ENCODE measurements around the gene GRB10. TPM values are rescaled to one million over a fixed set of nuclear protein-coding genes. Genes with fewer than 3 reads are reported as not detected.

GRB10 gene
- total RNA-seq, 1 donor from 2014 or later = 48.6 TPM

DNA sequence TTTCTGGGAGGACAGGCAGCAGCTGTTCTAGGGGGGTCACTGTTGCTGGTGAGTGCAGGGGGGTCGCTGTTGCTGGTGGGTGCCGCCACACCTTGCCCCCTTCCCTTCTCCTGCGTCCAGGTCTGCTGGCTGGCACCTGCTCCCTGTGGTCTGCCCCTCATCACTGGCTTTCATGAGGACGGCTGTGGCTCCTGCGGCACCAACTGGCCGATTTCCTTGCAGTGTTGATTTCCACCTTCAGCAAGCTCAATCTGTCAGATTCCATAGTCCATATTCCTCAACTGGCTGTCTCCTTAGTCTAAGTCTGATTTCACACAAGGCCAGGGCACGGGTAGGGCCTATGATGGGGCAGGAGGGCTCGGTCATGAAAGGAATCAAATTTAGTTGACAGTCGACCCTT, 23.4 kb upstream of the GRB10 start:
- DNase-seq (ENCODE audit: extremely low spot score in 2 of 2) = no peak
- Histone ChIP-seq H3K4me1 (no peaks in the 10 kb centered on the region), H3K27me3 (no peaks in the 10 kb centered on the region), H3K36me3 (no peaks in the 10 kb centered on the region), H3K27ac (no peak overlapping the region), H3K4me3 (no peak overlapping the region), H3K9me3 (no peaks in the 10 kb centered on the region)
- no peak for TF ChIP-seq CTCF (IDR thresholded peaks at IDR 0.05)
- no peak for TF ChIP-seq POLR2A (IDR thresholded peaks at IDR 0.05)
- TF ChIP-seq POLR2AphosphoS5 (IDR thresholded peaks at IDR 0.05; ENCODE audit: insufficient read depth in 1 of 2, low read depth in 1 of 2) = no peak
- intact Hi-C loops (cut with DNase I) = no loop called here

- Histone ChIP-seq H3K4me3 (no peak overlapping the region), H3K4me1 (no peaks in the 10 kb centered on the region)
Measured at GRCh38 chr7:50805447-50806125, 22.9 kb upstream of the GRB10 start.

DNA sequence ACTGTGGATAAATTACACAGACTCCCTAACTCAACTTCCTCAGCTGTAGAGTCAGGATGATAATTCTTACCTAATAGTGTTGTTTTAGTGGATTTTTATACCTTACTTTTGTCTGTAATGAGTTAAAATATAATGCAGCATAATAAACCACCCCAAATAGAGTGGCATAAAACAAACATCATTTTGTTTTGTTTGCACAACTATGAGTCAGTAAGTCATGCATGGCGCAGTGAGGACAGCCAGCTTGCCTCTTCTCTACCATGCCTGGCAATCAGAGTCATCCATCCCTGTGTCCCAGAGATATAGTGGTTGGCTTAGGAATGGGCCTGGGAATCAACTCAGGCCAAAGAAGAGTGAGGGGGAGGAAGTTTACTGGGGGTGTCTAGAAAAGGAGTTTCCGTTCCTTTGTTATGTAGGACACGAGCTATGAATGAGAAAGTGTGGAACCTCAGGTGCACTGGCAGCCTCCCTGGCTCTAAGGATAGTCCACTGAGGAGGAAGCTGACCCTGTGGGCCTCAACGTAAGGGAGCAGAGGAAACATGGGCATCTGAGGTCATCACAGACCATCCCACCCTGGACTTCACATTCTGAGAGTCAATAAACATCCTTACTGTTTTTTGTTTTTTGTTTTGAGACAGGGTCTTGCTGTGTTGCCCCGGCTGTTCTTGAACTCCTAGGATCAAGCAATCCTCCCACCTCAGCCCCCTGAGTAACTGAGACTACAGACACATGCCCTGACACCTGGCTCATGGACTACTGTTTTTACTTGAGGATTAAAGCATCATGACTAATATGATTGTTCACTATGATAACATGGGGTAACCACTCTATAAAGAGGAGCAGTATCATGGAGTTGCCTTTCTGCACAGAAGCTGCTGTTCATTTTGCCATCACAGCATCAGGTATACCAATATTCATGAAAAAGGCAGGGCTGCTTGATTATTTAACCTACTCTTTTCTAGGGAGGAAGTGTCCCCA, 21.0 kb upstream of the GRB10 start:
- intact Hi-C loops (cut with DNase I) = no loop called here
- no peak for TF ChIP-seq POLR2A (IDR thresholded peaks at IDR 0.05)
- H3K4me3 ChIP-seq = no peak overlapping the region

More at GRCh38 chr7:50805447-50806125, 22.9 kb upstream of the GRB10 start:
- H3K27ac ChIP-seq = no peak overlapping the region
- H3K36me3 ChIP-seq = no peaks in the 10 kb centered on the region
- intact Hi-C loops (cut with DNase I) = no loop called here
- TF ChIP-seq POLR2A (IDR thresholded peaks at IDR 0.05) = no peak
- no peak for TF ChIP-seq POLR2AphosphoS5 (IDR thresholded peaks at IDR 0.05; ENCODE audit: insufficient read depth in 1 of 2, low read depth in 1 of 2)
- no peak for TF ChIP-seq CTCF (IDR thresholded peaks at IDR 0.05)
- no peaks in the 10 kb centered on the region for H3K27me3 ChIP-seq
- DNase-seq (ENCODE audit: extremely low spot score in 2 of 2) = no peak
- H3K9me3 ChIP-seq = no peaks in the 10 kb centered on the region

DNA sequence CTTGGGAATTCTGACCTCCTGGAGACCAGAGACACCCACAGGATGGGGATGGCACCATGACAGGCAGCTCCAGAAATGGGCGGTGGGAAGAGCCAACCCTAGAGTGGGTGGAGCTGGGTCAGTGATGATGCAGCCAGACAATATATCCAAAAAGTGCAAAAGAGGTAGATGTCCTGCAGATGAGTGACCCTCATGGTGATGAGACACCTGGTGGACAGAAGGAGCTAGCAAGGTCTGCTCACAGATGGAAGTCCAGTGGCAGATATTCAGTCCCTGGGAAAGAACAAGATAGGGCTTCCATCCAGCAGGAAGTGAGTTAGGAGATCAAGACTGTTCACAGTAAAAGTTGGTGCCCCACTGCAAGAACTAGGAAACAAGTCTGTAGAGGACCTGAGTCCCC, 19.2 kb upstream of the GRB10 start:
- no peak overlapping the region for H3K4me3 ChIP-seq
- no peak overlapping the region for H3K27ac ChIP-seq
- H3K27me3 ChIP-seq = no peaks in the 10 kb centered on the region
- intact Hi-C loops (cut with DNase I) = no loop called here
- no peaks in the 10 kb centered on the region for H3K4me1 ChIP-seq
- TF ChIP-seq POLR2AphosphoS5 (IDR thresholded peaks at IDR 0.05; ENCODE audit: insufficient read depth in 1 of 2, low read depth in 1 of 2) (no peak), POLR2A (IDR thresholded peaks at IDR 0.05) (no peak), CTCF (IDR thresholded peaks at IDR 0.05) (no peak)
- no peaks in the 10 kb centered on the region for H3K9me3 ChIP-seq
- DNase-seq (ENCODE audit: extremely low spot score in 2 of 2) = no peak
- H3K36me3 ChIP-seq = no peaks in the 10 kb centered on the region

More for the DNA sequence above, 21.0 kb upstream of the GRB10 start:
- Histone ChIP-seq H3K4me1 (no peaks in the 10 kb centered on the region), H3K27ac (no peak overlapping the region), H3K27me3 (no peaks in the 10 kb centered on the region), H3K36me3 (no peaks in the 10 kb centered on the region), H3K9me3 (no peaks in the 10 kb centered on the region)
- no peak for DNase-seq (ENCODE audit: extremely low spot score in 2 of 2)

DNA sequence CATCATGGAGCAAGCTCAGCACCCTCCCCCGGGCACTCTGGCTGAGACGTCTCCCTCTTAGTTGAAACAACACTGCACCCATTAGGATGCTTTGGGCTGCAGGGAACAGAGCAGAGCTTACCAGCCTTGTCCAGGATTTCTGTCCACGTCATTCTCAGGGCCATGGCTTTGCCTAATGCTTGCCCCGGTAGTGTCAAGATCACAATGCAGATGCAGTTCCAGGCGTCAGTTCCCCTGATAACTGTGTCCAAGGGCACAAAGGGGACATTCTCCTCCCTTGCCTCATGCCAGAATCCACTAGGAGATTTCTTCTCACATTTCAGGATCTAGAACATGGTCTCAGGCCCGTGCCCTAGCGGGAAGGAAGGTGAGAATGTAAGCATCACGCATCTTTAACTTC, 17.2 kb upstream of the GRB10 start:
- Histone ChIP-seq H3K9me3 (no peaks in the 10 kb centered on the region), H3K27me3 (no peaks in the 10 kb centered on the region), H3K27ac (no peak overlapping the region), H3K36me3 (no peaks in the 10 kb centered on the region), H3K4me1 (no peaks in the 10 kb centered on the region), H3K4me3 (no peak overlapping the region)
- no peak for DNase-seq (ENCODE audit: extremely low spot score in 2 of 2)
- no peak for TF ChIP-seq CTCF (IDR thresholded peaks at IDR 0.05)
- TF ChIP-seq POLR2A (IDR thresholded peaks at IDR 0.05) = no peak
- TF ChIP-seq POLR2AphosphoS5 (IDR thresholded peaks at IDR 0.05; ENCODE audit: insufficient read depth in 1 of 2, low read depth in 1 of 2) = no peak
- intact Hi-C loops (cut with DNase I) = no loop called here
